G401 (cell line): ENCODE measurements around the gene SUGT1. TPM values are rescaled to one million over a fixed set of nuclear protein-coding genes. Genes with fewer than 3 reads are reported as not detected.
"Not testable (repeated sequence)": the region's sequence is repeated elsewhere in the genome, so short reads cannot be mapped to it uniquely, and the experiment has no call there.

ENCODE experiments used
- DNase-seq: peaks from one replicate; pipeline ENCODE4 v3.0.0-alpha.2; 2015; ENCODE audit warnings: low spot score
- in situ Hi-C: cut with HindIII; loops from 2 replicates; pipeline ENCODE4 v1.10.0; 2016; ENCODE audit warnings: low sequenced_read_pairs, mixed read lengths
- total RNA-seq: library from RNA; depleted of rRNA; stranded (reverse); fragments of >200 nt; shearing (Covaris generic); gene quantifications from 2 replicates; pipeline ENCODE4 v1.2.3, GENCODE V29; 2014; rRNA removed

SUGT1 gene
- total RNA-seq = 18.2 and 31.3 TPM in 2 replicates

DNA sequence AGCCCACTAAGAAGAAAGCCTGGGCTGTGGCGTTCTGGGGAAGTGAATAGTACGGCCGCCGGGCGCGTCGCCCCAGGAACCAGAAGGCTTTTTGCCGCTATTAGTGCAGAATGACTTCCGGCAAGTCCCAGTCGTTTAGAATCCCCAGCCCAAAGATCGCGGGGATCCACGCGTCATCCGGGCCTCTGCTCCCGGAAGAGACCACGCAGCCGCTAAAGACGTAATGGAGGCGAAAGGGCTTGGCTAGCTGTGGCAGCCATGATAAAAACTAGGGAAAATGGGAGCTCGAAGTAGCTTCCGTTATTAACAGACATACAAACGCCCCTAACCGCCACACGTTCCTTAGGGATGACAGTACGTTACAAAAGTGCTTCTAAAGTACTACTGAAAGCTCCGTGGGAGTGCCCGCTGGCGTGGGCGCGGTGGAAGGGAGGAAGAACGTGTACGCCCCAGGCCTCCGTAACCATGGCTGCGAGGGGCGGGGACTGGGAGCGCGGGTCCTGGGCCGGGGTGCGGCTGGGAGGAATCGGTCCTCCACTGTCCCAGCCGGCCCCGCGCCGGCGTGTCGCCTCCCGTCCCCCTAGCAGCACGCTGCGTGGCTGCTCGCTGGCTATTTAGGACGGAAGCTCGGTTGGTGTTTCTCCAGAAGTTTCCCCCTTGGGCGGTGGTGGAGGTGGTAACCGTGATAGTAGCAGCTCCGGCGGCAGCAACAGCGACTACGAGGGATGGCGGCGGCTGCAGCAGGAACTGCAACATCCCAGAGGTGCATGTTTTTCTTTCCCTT lies at the start of gene SUGT1:
TSS of gene SUGT1 (plus strand) at position 641 of the 784 bp plus-strand sequence. CDS start at position 726, 85 bp downstream.
- in situ Hi-C loops = no loop called here
- DNase-seq = peak; percentile 98

- in situ Hi-C loops, DNase-seq: not testable (repeated sequence)
Observed at GRCh38 chr13:52603316-52603715, 49.3 kb upstream of the SUGT1 start.

GRCh38 chr13:52606126-52606525 lies 46.5 kb upstream of the SUGT1 start:
- DNase-seq, in situ Hi-C loops: not testable (repeated sequence)

DNA sequence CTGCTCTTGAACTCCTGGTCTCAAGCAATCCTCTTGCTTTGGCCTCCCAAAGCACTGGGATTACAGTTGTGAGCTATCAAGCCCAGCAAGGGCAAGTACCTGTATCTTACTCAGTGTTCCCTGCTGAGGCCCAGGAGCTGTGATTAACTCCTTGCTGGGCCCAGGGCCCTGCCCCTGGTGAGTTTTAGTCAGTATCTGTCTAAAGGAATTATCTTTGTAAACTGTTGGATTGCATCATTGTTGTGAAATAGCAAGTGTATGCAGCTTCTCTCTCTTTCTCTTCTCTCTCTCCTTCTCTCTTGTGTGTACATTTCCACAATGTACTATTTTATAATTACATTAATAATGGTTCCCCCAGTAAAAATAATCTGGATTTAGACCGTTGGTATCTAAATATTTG lies 45.8 kb upstream of the SUGT1 start:
- DNase-seq, in situ Hi-C loops: not testable (repeated sequence)

GRCh38 chr13:52608184-52608583 lies 44.5 kb upstream of the SUGT1 start:
- in situ Hi-C loops, DNase-seq: not testable (repeated sequence)

GRCh38 chr13:52609013-52609606 lies 43.5 kb upstream of the SUGT1 start:
- DNase-seq = peak; percentile 44
- in situ Hi-C loops = not testable (repeated sequence)

- DNase-seq, in situ Hi-C loops: not testable (repeated sequence)
Observed at GRCh38 chr13:52610158-52610557, 42.5 kb upstream of the SUGT1 start.

GRCh38 chr13:52615134-52615801 lies 37.4 kb upstream of the SUGT1 start:
- in situ Hi-C loops = no loop called here
- DNase-seq = no peak

- in situ Hi-C loops = no loop called here
- DNase-seq = no peak
Observed at GRCh38 chr13:52615812-52616211, 36.8 kb upstream of the SUGT1 start.

GRCh38 chr13:52617070-52618060 lies 35.3 kb upstream of the SUGT1 start:
- DNase-seq = peak; percentile 93
- in situ Hi-C loops = no loop called here

- in situ Hi-C loops, DNase-seq: not testable (repeated sequence)
Observed at GRCh38 chr13:52631083-52631690, 21.4 kb upstream of the SUGT1 start.

- in situ Hi-C loops = no loop called here
- no peak for DNase-seq
Observed at GRCh38 chr13:52638666-52639328, 13.8 kb upstream of the SUGT1 start.

GRCh38 chr13:52642131-52642530 lies 10.5 kb upstream of the SUGT1 start, which contains the start of gene HNRNPA1L2:
Gene HNRNPA1L2, plus strand, starts transcription at chr13:52642431. Its CDS starts 62 bp downstream, at chr13:52642493.
- no peak for DNase-seq
- in situ Hi-C loops = no loop called here

DNA sequence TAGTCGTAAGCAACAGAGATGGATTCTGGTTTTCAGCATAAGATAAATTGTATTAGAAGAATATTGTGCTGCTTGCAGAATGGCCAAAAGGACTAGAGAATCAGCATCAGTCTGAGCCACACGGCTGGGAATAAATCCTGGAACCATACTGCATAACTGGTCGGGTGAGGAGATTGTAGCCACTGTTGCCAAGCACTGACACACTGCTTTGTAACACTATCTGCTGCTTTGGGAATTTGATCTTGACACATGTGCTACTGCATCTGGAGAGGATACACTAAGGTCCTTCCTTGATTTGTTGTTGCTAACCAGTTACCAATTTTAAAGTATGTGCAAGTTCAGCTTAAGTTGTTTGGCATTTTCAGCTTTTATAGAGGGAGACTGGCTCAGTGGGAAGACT lies 8.5 kb upstream of the SUGT1 start:
- in situ Hi-C loops = no loop called here
- no peak for DNase-seq

DNA sequence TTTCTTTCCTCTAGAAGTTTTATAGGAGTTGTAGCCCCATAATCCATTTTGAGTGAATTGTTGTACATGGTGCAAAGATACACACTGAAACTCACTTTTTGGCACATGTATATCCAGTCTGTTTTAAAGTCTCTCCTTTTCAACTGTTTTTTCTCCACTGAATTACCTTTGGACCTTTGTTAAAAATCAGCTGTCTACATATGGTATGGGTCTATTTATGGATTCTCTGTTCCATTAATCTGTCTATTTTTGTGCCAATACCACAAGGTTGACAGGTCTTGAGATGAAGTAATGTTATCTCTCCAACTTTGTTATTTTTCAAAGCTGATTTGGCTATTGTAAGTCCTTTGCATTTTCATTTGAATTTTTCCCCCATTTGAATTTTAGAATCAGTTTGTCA lies 5.7 kb upstream of the SUGT1 start:
- in situ Hi-C loops = no loop called here

DNA sequence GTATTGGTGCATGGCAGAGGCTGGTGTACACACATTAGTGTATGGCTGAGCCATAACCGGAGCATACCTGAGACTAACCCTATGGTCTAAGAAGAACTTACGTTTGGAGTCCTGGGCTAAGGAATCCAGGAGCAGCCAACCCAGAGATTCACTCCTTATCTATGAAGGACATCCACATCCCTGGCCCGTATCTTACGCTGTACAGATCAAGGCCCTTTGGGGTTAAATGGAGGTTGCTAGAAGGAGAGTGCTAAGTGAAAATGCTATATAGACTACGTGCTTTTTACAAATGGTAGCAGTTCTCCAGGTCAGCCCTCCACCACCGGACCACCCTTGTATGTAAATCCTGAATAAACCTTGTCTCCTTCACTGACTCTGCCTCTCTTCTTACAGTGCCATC lies 1.9 kb upstream of the SUGT1 start:
- in situ Hi-C loops = no loop called here
- DNase-seq = no peak

More for the DNA sequence above, 5.7 kb upstream of the SUGT1 start:
- no peak for DNase-seq

- in situ Hi-C loops = no loop called here
- no peak for DNase-seq
Observed at GRCh38 chr13:52651897-52652195, 790 bp upstream of the SUGT1 start.

DNA sequence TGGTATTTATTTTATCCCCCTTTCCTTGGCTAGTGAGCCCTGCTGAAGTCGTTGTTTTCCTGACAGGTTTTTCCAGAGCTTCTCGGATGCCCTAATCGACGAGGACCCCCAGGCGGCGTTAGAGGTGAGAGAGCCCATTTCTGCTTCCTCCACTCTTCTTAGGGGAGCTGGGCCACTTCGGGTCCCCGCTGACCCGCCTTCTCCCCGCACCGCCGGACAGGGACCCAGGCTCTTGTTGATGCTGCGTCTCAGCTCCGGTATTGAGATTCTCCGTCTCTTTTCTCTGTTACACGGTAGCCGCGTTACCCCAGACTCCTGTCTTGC lies 306 bp downstream of the SUGT1 start:
- DNase-seq = no peak
- in situ Hi-C loops = no loop called here
